Trophoblast cell (in vitro differentiated cells and primary cell): ENCODE measurements around the gene TUBA1A. TPM values are rescaled to one million over a fixed set of nuclear protein-coding genes. Genes with fewer than 3 reads are reported as not detected.

Source experiments
- DNase-seq, 2 donors: peaks; one replicate each; pipeline ENCODE4 v3.0.0-alpha.2; 2016
- H2AFZ ChIP-seq: 2 replicates; pipeline ENCODE4 v1.6.1; 2013; ENCODE audit warnings: low read length, moderate library complexity, mild to moderate bottlenecking; ENCODE audit not compliant: insufficient read depth, poor library complexity
- H2AK5ac ChIP-seq: 2 replicates; pipeline ENCODE4 v1.6.1; 2013; ENCODE audit warnings: mild to moderate bottlenecking, low read length
- H2BK120ac ChIP-seq: 2 replicates; pipeline ENCODE4 v1.6.1; 2013; ENCODE audit warnings: low read length, mild to moderate bottlenecking, moderate library complexity; ENCODE audit not compliant: insufficient read depth, poor library complexity
- H2BK12ac ChIP-seq: 2 replicates; pipeline ENCODE4 v1.6.1; 2013; ENCODE audit warnings: mild to moderate bottlenecking, low read length, moderate library complexity
- H2BK5ac ChIP-seq: 2 replicates; pipeline ENCODE4 v1.6.1; 2013; ENCODE audit warnings: low read length, low read depth, moderate library complexity, mild to moderate bottlenecking; ENCODE audit not compliant: poor library complexity
- H3K14ac ChIP-seq: 2 replicates; pipeline ENCODE4 v1.6.1; 2013; ENCODE audit warnings: mild to moderate bottlenecking, low read length
- H3K18ac ChIP-seq: 2 replicates; pipeline ENCODE4 v1.6.1; 2013; ENCODE audit warnings: mild to moderate bottlenecking, low read length
- H3K23ac ChIP-seq: 2 replicates; pipeline ENCODE4 v1.6.1; 2013; ENCODE audit warnings: low read length
- H3K27ac ChIP-seq: 2 replicates; pipeline ENCODE4 v1.5.1; 2013; ENCODE audit warnings: low read depth, mild to moderate bottlenecking, inconsistent platforms, low read length, moderate library complexity
- H3K27me3 ChIP-seq: 2 replicates; pipeline ENCODE4 v1.6.1; 2013; ENCODE audit warnings: inconsistent platforms, mild to moderate bottlenecking, low read length, moderate library complexity; ENCODE audit not compliant: insufficient read depth
- H3K36me3 ChIP-seq, 2 experiments: 1 replicate in 1 of 2; 2 replicates in 1 of 2; pipeline ENCODE4 v1.6.1; 2013; ENCODE audit warnings: low read length in 2 of 2, mild to moderate bottlenecking in 2 of 2, moderate library complexity in 1 of 2; ENCODE audit not compliant: insufficient read depth in 2 of 2, control insufficient read depth in 1 of 2
- H3K4ac ChIP-seq: 2 replicates; pipeline ENCODE4 v1.6.1; 2013; ENCODE audit warnings: low read depth, mild to moderate bottlenecking, low read length, moderate library complexity
- H3K4me1 ChIP-seq, 2 experiments: 1 replicate in 1 of 2; 2 replicates in 1 of 2; pipeline ENCODE4 v1.6.1; 2013; ENCODE audit warnings: low read length in 2 of 2, mild to moderate bottlenecking in 2 of 2, moderate library complexity in 1 of 2; ENCODE audit not compliant: insufficient read depth in 2 of 2, control insufficient read depth in 1 of 2
- H3K4me2 ChIP-seq: 2 replicates; pipeline ENCODE4 v1.6.1; 2013; ENCODE audit warnings: inconsistent platforms, mild to moderate bottlenecking, low read length, moderate library complexity
- H3K4me3 ChIP-seq: 2 replicates; pipeline ENCODE4 v1.5.1; 2013; ENCODE audit warnings: mild to moderate bottlenecking, low read depth, low read length, inconsistent platforms
- H3K79me1 ChIP-seq: one replicate; pipeline ENCODE4 v1.6.1; 2013; ENCODE audit warnings: low read length
- H3K79me2 ChIP-seq: 2 replicates; pipeline ENCODE4 v1.6.1; 2013; ENCODE audit warnings: low read length, mild to moderate bottlenecking; ENCODE audit not compliant: control insufficient read depth, insufficient read depth, poor library complexity
- H3K9ac ChIP-seq: 2 replicates; pipeline ENCODE4 v1.6.1; 2013; ENCODE audit warnings: mild to moderate bottlenecking, low read length
- H3K9me3 ChIP-seq: 2 replicates; pipeline ENCODE4 v1.6.1; 2013; ENCODE audit warnings: low read depth, mild to moderate bottlenecking, control low read depth, inconsistent platforms, low read length; ENCODE audit not compliant: insufficient read depth
- H4K12ac ChIP-seq: 2 replicates; pipeline ENCODE4 v1.6.1; 2013; ENCODE audit warnings: low read depth, mild to moderate bottlenecking, low read length, moderate library complexity
- H4K8ac ChIP-seq: 2 replicates; pipeline ENCODE4 v1.6.1; 2013; ENCODE audit warnings: low read depth, mild to moderate bottlenecking, low read length, moderate library complexity
- H4K91ac ChIP-seq: one replicate; pipeline ENCODE4 v1.6.1; 2013; ENCODE audit warnings: low read depth, mild to moderate bottlenecking, low read length, moderate library complexity
- WGBS: extraction: QIAGEN DNeasy Blood & Tissue Kit; methylation state at CpG from one replicate; pipeline ENCODE4 v1.1.7; 2013; ENCODE audit warnings: missing lambda C conversion rate; ENCODE audit not compliant: insufficient read length, insufficient coverage; ENCODE audit errors: extremely low coverage; 5-methylcytosine and 5-hydroxymethylcytosine counted together
- polyA plus RNA-seq: library from polyadenylated mRNA; stranded (reverse); fragments of 200-250 nt; gene quantifications from 2 replicates; pipeline ENCODE4 v1.2.3, GENCODE V29; 2013

The TUBA1A gene
- polyA plus RNA-seq = 395 and 404 TPM in 2 replicates

- Histone ChIP-seq H2BK120ac (no peak within 1 kb of the TSS), H3K18ac (peak within 1 kb of the TSS; percentile 67), H4K12ac (peak within 1 kb of the TSS; percentile 73), H3K4me2 (peak within 1 kb of the TSS; percentile 70), H2AFZ (peak within 1 kb of the TSS; percentile 53), H4K91ac (peak within 1 kb of the TSS; percentile 82), H3K9me3 (no peaks in the 10 kb centered on the region), H3K4me1 (peaks cover 0 to 2% of the 10 kb centered on the region in 2 experiments), H2BK5ac (no peak within 1 kb of the TSS), H3K14ac (peak within 1 kb of the TSS; percentile 98), H3K23ac (no peak within 1 kb of the TSS), H3K27me3 (no peaks in the 10 kb centered on the region), H3K4ac (peak within 1 kb of the TSS; percentile 2), H3K79me2 (peaks cover 7% of the 10 kb centered on the region), H3K27ac (peak within 1 kb of the TSS; percentile 30), H2BK12ac (no peak within 1 kb of the TSS), H3K79me1 (peaks cover 7% of the 10 kb centered on the region), H3K36me3 (peaks cover 16 to 20% of the 10 kb centered on the region in 2 experiments), H3K9ac (peak within 1 kb of the TSS; percentile 85), H4K8ac (peak within 1 kb of the TSS; percentile 72), H3K4me3 (peak within 1 kb of the TSS; percentile 80), H2AK5ac (peak within 1 kb of the TSS; percentile 89)
- WGBS = no CpG with 5 or more reads among the region's 26 CpGs
- peak; percentile 74 to 79 for DNase-seq
Measured at GRCh38 chr12:49188916-49189367, at the start of gene TUBA1A. Gene TUBA1A (minus strand): TSS chr12:49189080. CDS start chr12:49188979, 101 bp downstream.

- no peak overlapping the region for H2BK12ac ChIP-seq
- no peak overlapping the region for H2BK120ac ChIP-seq
- no CpG with 5 or more reads among the region's 1 CpG for WGBS
- H3K9me3 ChIP-seq = no peaks in the 10 kb centered on the region
- no peak overlapping the region for H3K23ac ChIP-seq
- no peak overlapping the region for H3K14ac ChIP-seq
- H3K79me1 ChIP-seq = peaks cover 5% of the 10 kb centered on the region
- H3K27me3 ChIP-seq = no peaks in the 10 kb centered on the region
- H2BK5ac ChIP-seq = no peak overlapping the region
- H4K91ac ChIP-seq = no peak overlapping the region
- no peaks in the 10 kb centered on the region for H3K79me2 ChIP-seq
- no peak overlapping the region for H4K8ac ChIP-seq
- H3K36me3 ChIP-seq = no peaks in the 10 kb centered on the region
- H2AFZ ChIP-seq = no peak overlapping the region
- DNase-seq = no peak
- no peak overlapping the region for H3K27ac ChIP-seq
- H3K4me2 ChIP-seq = no peak overlapping the region
- H3K4me1 ChIP-seq = peaks cover 2 to 4% of the 10 kb centered on the region in 2 experiments
- no peak overlapping the region for H3K4me3 ChIP-seq
- no peak overlapping the region for H3K9ac ChIP-seq
- no peak overlapping the region for H3K18ac ChIP-seq
- H3K4ac ChIP-seq = no peak overlapping the region
- H2AK5ac ChIP-seq = no peak overlapping the region
- no peak overlapping the region for H4K12ac ChIP-seq
Measured at GRCh38 chr12:49236423-49236822, 47.5 kb upstream of the TUBA1A start.

GRCh38 chr12:49233842-49234526, 45.1 kb upstream of the TUBA1A start:
- no CpG with 5 or more reads among the region's 19 CpGs for WGBS
- Histone ChIP-seq H3K79me2 (no peaks in the 10 kb centered on the region), H3K9ac (no peak overlapping the region), H3K23ac (no peak overlapping the region), H3K14ac (no peak overlapping the region), H2BK5ac (no peak overlapping the region), H3K36me3 (no peaks in the 10 kb centered on the region), H4K8ac (peak overlapping the region; percentile 71), H2BK12ac (no peak overlapping the region), H3K4me3 (no peak overlapping the region), H3K27ac (no peak overlapping the region), H3K4me1 (peaks cover 2 to 4% of the 10 kb centered on the region in 2 experiments), H3K27me3 (no peaks in the 10 kb centered on the region), H3K9me3 (no peaks in the 10 kb centered on the region), H2BK120ac (no peak overlapping the region), H3K18ac (no peak overlapping the region), H2AFZ (peak overlapping the region; percentile 92), H4K12ac (peak overlapping the region; percentile 24), H4K91ac (peak overlapping the region; percentile 31), H3K4me2 (no peak overlapping the region), H3K79me1 (peaks cover 5% of the 10 kb centered on the region), H3K4ac (no peak overlapping the region), H2AK5ac (peak overlapping the region; percentile 21)
- peak in 1 of 2 donors; percentile 29 for DNase-seq

GRCh38 chr12:49232940-49233841, 44.3 kb upstream of the TUBA1A start:
- peak overlapping the region; percentile 24 for H4K12ac ChIP-seq
- H2BK120ac ChIP-seq = no peak overlapping the region
- H2BK12ac ChIP-seq = no peak overlapping the region
- H3K9ac ChIP-seq = no peak overlapping the region
- no peak overlapping the region for H3K18ac ChIP-seq
- H3K4ac ChIP-seq = no peak overlapping the region
- H2AFZ ChIP-seq = peak overlapping the region; percentile 42
- peak overlapping the region; percentile 9 for H3K27ac ChIP-seq
- H3K4me3 ChIP-seq = no peak overlapping the region
- H2AK5ac ChIP-seq = no peak overlapping the region
- no peaks in the 10 kb centered on the region for H3K79me2 ChIP-seq
- H3K79me1 ChIP-seq = peaks cover 5% of the 10 kb centered on the region
- no peak overlapping the region for H3K23ac ChIP-seq
- H2BK5ac ChIP-seq = no peak overlapping the region
- no peak overlapping the region for H3K4me2 ChIP-seq
- DNase-seq = no peak
- H3K9me3 ChIP-seq = no peaks in the 10 kb centered on the region
- peak overlapping the region; percentile 31 for H4K91ac ChIP-seq
- H3K4me1 ChIP-seq = peaks cover 2 to 4% of the 10 kb centered on the region in 2 experiments
- no peaks in the 10 kb centered on the region for H3K36me3 ChIP-seq
- peak overlapping the region; percentile 59 for H4K8ac ChIP-seq
- WGBS = no CpG with 5 or more reads among the region's 25 CpGs
- H3K14ac ChIP-seq = no peak overlapping the region
- no peaks in the 10 kb centered on the region for H3K27me3 ChIP-seq
